Measurements from ENCODE around the gene MDK. TPM values are rescaled to one million over a fixed set of nuclear protein-coding genes. Genes with fewer than 3 reads are reported as not detected.

The MDK gene
- total RNA-seq, 2 donors from 2014 or later = 11.0 to 15.2 TPM

DNA sequence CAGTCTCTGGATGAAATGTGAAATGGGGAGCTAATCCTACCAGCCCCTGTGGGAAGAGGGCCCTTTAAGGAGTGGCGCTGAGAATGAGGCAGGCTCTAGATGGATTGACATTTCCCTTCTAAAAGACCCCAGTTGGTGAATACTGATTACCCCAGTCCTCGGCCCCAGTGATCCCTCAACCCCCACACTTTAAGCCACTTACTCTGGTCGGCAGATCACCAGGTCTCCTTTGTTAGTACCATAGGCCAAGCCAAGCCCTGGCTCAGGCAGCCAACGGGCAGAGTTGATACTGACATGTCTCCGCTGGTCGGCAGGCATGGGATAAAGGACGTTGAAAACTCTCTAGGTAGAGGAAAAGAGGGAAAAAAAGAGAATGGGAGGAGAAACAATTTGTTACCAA is 36.2 kb downstream of the MDK start:
- intact Hi-C loops (cut with DNase I) = no loop called here

DNA sequence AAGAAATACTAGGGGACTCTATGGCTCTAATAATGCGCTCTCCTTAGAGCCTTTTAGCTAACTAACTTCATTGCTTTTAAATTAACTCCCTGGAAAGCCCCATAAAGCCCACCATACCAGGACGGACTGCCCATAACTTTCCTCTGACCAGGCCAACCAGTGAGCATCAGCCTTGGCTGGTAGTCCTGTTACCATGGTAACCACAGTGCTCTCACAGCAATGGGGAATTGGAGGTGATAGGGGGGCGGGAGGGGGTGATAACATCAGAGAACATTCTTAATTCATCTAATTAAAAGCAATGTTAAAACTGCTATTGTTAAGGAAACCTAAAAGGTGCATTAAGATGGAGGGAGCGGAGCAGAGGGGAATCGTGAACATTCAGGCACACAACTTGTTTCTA is 37.3 kb downstream of the MDK start:
- no peak for ATAC-seq
- intact Hi-C loops (cut with DNase I) = no loop called here
- DNase-seq = no peak

More for the DNA sequence above, 36.2 kb downstream of the MDK start:
- no peak for ATAC-seq
- no peak for DNase-seq

DNA sequence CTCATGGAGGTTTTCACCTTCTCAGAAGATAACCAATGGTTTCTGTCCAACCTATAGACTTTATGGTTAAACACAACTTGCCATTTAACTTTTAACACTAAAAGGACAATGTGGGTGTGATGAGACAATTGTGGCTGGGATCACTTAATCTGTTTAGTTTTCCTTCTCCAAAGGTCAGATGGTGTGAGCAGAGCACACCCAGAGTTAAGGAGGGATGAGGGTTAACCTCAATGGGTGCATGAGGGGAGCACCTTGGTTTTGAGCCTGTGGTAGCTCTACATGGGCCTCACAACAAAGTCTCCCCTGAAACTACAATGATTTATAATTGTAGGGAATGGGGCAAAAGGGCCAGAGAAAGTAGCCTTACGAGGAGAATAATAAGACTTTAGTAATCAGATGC is 39.0 kb downstream of the MDK start:
- DNase-seq = no peak

DNA sequence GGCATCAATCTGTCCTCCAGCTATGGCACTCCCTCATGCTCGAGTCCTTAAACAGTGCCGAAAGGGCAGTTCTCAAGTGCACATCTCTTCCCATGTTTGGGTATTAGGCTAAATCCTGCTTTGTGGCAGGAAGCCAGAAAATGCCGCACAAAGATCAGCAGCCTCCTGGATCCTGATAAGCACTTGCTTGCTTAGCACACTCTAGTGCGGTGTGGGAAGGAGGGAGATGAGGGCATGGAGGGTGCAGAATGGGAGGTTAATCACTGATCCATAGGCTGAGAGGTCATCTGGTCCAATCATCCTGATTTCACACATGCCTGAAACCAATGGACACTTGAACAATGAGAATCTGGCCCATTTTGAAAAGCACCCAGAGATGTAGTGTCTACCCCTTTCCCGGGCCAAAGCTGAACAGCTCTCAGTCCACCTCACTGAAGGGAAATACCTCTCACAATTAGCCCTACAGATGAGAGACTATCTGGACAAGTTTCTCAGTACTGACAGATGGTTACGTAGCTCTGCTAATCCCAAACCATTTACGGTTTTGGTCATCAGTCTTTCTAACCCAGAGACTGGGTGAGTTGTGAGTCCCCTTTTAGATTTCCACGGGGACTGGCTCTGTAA is 39.9 kb downstream of the MDK start:
- intact Hi-C loops (cut with DNase I) = no loop called here
- ATAC-seq (peak; percentile 77 to 83), DNase-seq (no peak)

More for the DNA sequence above, 39.0 kb downstream of the MDK start:
- ATAC-seq = no peak
- intact Hi-C loops (cut with DNase I) = no loop called here

DNA sequence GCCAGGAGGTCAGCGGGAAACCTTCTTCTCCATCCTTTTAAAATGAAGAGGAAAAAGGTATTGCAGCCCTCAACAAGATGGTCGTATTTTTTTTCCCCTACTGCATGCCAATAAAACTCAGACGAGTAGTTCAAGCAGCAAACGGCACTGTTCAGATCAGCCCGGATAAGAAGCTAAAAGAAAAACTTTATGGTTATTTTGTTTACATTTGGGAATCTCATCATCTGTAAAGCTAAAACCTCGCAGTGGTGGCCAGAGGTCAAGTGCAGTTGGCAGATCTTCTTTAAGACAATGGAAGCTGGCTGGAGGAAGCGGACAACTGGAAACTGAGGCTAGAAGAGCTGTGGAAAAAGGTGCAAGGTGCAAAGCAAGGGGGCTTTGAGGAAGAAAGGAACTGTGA is 41.1 kb downstream of the MDK start:
- DNase-seq (no peak), ATAC-seq (no peak)
- intact Hi-C loops (cut with DNase I) = no loop called here

DNA sequence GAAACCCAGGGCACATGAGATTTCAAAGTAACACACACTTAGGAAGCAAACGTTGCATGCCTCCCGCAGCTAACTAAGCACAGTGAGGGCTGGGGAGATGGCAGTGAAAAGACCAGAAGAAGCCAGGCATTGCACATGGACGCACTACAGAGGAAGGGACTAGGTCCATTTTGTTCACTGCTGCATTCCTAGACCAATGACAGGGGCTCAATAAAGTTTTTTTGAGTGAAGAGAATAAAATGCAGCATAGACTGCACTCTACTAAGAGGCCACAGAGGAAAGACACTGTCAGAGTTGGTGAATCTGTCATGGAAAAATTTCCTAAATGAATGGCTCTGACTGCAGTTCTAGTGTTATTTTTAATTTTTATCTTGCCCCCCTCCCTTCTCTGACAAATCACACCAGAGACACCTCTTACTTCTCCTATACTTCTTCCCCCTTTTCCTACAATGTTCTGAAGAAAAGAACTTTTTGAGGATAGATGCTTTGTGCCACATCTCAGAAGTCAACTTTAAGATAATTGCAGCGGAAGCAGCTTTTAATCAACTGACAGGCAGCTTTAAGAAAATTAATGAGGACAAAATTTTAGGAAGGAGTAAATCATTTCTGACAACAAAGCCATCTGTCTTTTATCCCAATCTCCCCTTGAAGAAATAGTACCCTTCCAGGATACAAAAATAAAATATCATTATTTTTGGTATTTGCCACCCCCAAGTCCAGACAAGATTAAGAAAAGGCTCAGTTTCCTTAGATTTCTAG is 44.9 kb downstream of the MDK start:
- no peak for ATAC-seq
- intact Hi-C loops (cut with DNase I) = no loop called here
- DNase-seq = no peak

DNA sequence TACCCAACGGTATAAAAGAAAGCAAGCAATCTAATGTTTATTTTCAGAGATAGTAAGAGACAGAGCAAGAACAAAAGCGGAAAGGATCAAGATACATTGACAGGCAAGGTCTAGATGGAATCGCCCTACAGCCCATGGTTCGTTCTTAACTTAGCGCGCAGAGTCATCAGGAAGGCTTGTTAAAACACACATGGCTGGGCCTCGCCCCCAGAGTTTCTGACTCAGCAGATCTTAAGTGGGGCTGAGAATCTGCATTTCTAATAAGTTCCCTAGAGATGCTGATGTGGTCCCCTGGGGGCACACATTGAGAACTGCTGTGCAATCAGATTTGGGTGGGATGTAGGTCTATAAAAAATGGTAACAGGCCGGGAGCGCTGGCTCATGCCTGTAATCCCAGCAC is 45.9 kb downstream of the MDK start:
- intact Hi-C loops (cut with DNase I) = no loop called here

DNA sequence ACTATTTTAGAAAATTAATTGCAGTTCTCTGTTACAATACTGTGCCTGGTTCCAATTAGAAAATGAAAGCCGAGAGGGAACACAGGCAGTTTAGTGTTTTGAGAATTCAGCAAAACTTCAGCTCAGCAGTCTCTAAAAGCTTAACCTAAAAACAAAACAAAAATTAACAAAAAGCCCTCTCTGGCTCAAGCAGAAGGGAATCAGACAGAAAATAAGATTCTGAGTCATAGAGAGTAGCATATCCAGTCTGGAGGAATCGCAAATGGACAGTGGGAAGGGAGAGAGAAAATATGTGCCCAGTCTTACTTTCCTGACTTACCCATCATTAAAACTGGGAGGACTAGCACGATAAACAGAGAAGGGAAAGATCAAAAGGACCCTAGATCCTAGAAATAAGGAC is 48.2 kb downstream of the MDK start:
- intact Hi-C loops (cut with DNase I) = no loop called here
- no peak for ATAC-seq
- no peak for DNase-seq

More for the DNA sequence above, 45.9 kb downstream of the MDK start:
- no peak for DNase-seq
- no peak for ATAC-seq

DNA sequence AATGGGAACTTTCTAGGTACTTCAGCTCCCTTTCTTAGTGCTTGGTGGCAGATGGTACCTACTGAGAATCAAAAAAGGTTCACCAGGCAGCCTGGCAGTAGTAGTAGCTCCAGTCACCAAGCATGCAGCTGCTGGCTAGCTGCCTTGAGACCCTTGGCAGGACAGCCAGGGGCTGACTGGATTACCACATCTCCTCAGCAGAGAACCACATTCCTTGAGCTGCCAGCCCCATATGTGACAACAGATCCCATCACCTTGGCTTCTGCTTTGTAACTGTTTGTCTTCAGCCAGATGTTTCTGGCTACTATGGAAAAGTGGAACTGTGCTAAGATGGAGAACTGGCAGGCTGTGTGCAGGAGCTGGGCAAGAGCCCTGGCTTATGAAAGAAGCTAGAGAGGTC is 49.7 kb downstream of the MDK start:
- intact Hi-C loops (cut with DNase I) = no loop called here
- ATAC-seq (no peak), DNase-seq (no peak)

Small RNA genes within 50 kb of the gene (microRNA-seq; reads per million reads assigned to microRNA genes)
- 0 reads per million in 2 donors for gene MIR4688

Other genes starting within 250 kb of the MDK start
- 10 to 100 TPM; 20.7 to 28.0 TPM for gene CREB3L1, start 104.0 kb upstream of the MDK start, total RNA-seq
- 10 to 100 TPM; 80.2 to 91.8 TPM for gene DGKZ, start 34.2 kb upstream of the MDK start, total RNA-seq
- under 1 TPM in 1 of 2 donors, not detected in 1; 0.21 TPM for gene CHRM4, start 10.1 kb downstream of the MDK start, total RNA-seq
- gene AMBRA1, start 212.4 kb downstream of the MDK start, total RNA-seq = 10 to 100 TPM; 14.9 to 20.1 TPM
- gene HARBI1, start 235.6 kb downstream of the MDK start, total RNA-seq = 1 to 10 TPM; 2.9 to 3.9 TPM
- gene ATG13, start 235.9 kb downstream of the MDK start, total RNA-seq = 10 to 100 TPM; 51.4 to 52.1 TPM

Data from left cardiac atrium (tissue), 4 donors.